A549 (cell line): ENCODE data around the gene ARHGAP40. TPM values are rescaled to one million over a fixed set of nuclear protein-coding genes. Genes with fewer than 3 reads are reported as not detected.

Experiments used
- ATAC-seq, 2 experiments: fragments of 200-7000 bp in 1 of 2; fragments of >200 bp in 1 of 2; cut with Nextera tagmentation in 1 of 2; cut with Tn5 transposase in 1 of 2; 3 replicates each; pipeline versions ENCODE4 v1.8.0 to v1.9.1; 2018 to 2020; ENCODE audit warnings: mild to moderate bottlenecking in 1 of 2, moderate library complexity in 1 of 2
- CTCF ChIA-PET: fragments of 300-600 bp; sonication (Branson Sonifier 250); formaldehyde crosslinking; extraction: SDS; loops from one replicate; lab custom pipeline; 2021; ENCODE audit warnings: antibody characterized with exemption, inconsistent platforms; lab: Yijun Ruan, JAX
- POLR2A ChIA-PET: fragments of 350-600 bp; formaldehyde crosslinking; extraction: SDS; loops from one replicate; lab custom pipeline; 2021; ENCODE audit warnings: antibody characterized with exemption, inconsistent platforms; lab: Yijun Ruan, JAX
- DNase-seq, 2 experiments: peaks; one replicate each; pipeline versions ENCODE4 v3.0.0 to v3.0.0-alpha.2; 2011 to 2016; ENCODE audit warnings: low read depth in 1 of 2, low spot score in 1 of 2
- FAIRE-seq: peaks from 2 replicates; lab custom pipeline; 2011; peaks lifted over from hg19 to GRCh38; lab: Jason Lieb, UNC
- H3K27ac ChIP-seq, 2 experiments: fragments of >200 bp; sonication (Bioruptor Twin); formaldehyde crosslinking; 3 replicates each; pipeline ENCODE4 v1.5.1; 2016 to 2017
- H3K4me1 ChIP-seq: fragments of >200 bp; sonication (Bioruptor Twin); formaldehyde crosslinking; 3 replicates; pipeline ENCODE4 v1.6.1; 2016
- H3K4me2 ChIP-seq: fragments of >200 bp; sonication (Bioruptor Twin); formaldehyde crosslinking; 3 replicates; pipeline ENCODE4 v1.6.1; 2016
- H3K4me3 ChIP-seq: fragments of >200 bp; sonication (Bioruptor Twin); formaldehyde crosslinking; 3 replicates; pipeline ENCODE4 v1.5.1; 2016
- H3K9me3 ChIP-seq: fragments of >200 bp; sonication (Bioruptor Twin); formaldehyde crosslinking; 3 replicates; pipeline ENCODE4 v1.6.1; 2016
- CBX8 ChIP-seq: fragments of 200-600 bp; sonication (generic); IDR thresholded peaks from 2 replicates; pipeline ENCODE4 v1.6.1; 2016
- CEBPB ChIP-seq, 2 experiments: fragments of >200 bp in 1 of 2; sonication (Bioruptor Twin) in 1 of 2; formaldehyde crosslinking in 1 of 2; IDR thresholded peaks; 2 replicates each; pipeline ENCODE4 v1.6.1; 2012 to 2016
- CHD4 ChIP-seq: fragments of 200-600 bp; sonication (generic); IDR thresholded peaks from 2 replicates; pipeline ENCODE4 v1.6.1; 2016; ENCODE audit warnings: antibody characterized with exemption, mild to moderate bottlenecking, borderline replicate concordance
- CTCF ChIP-seq: fragments of >200 bp; sonication (Bioruptor Twin); formaldehyde crosslinking; IDR thresholded peaks from 3 replicates; pipeline ENCODE4 v1.5.1; 2016
- EHMT2 ChIP-seq: fragments of 200-600 bp; sonication (generic); IDR thresholded peaks from 2 replicates; pipeline ENCODE4 v1.6.1; 2016; ENCODE audit warnings: antibody characterized with exemption, low read depth, mild to moderate bottlenecking, moderate library complexity
- ELK1 ChIP-seq: fragments of 150-350 bp; IDR thresholded peaks from 2 replicates; pipeline ENCODE4 v1.6.1; 2014; ENCODE audit warnings: low read depth, mild to moderate bottlenecking, low read length
- EP300 ChIP-seq, 2 experiments: fragments of >200 bp; sonication (Bioruptor Twin); formaldehyde crosslinking; IDR thresholded peaks; 2 replicates in 1 of 2; 3 replicates in 1 of 2; pipeline ENCODE4 v1.6.1; 2016 to 2017
- GATA3 ChIP-seq: IDR thresholded peaks from 2 replicates; pipeline ENCODE4 v1.6.1; 2012; ENCODE audit warnings: borderline replicate concordance
- HDAC2 ChIP-seq: fragments of 200-600 bp; sonication (generic); IDR thresholded peaks from 2 replicates; pipeline ENCODE4 v1.6.1; 2016
- HEYL ChIP-seq: fragments of 250-450 bp; sonication (Bioruptor Pico); IDR thresholded peaks from 2 replicates; pipeline ENCODE4 v1.8.0; 2021; ENCODE audit warnings: mild to moderate bottlenecking, moderate library complexity
- HOXB13 ChIP-seq: fragments of 250-450 bp; sonication (Bioruptor Pico); IDR thresholded peaks from 2 replicates; pipeline ENCODE4 v1.5.0; 2020; ENCODE audit warnings: low read depth, mild to moderate bottlenecking, moderate library complexity
- HOXB5 ChIP-seq: fragments of 250-450 bp; sonication (Bioruptor Pico); IDR thresholded peaks from 2 replicates; pipeline ENCODE4 v1.5.0; 2020; ENCODE audit warnings: mild to moderate bottlenecking, moderate library complexity
- JUN ChIP-seq, 2 experiments: fragments of >200 bp; sonication (Bioruptor Twin); formaldehyde crosslinking; IDR thresholded peaks; 2 replicates in 1 of 2; 3 replicates in 1 of 2; pipeline ENCODE4 v1.6.1; 2016 to 2017
- MAZ ChIP-seq: fragments of 150-350 bp; IDR thresholded peaks from 2 replicates; pipeline ENCODE4 v1.6.1; 2014; ENCODE audit warnings: antibody characterized with exemption, low read depth, low read length, borderline replicate concordance
- NPAS2 ChIP-seq: fragments of 250-450 bp; sonication (Bioruptor Pico); IDR thresholded peaks from 2 replicates; pipeline ENCODE4 v1.8.0; 2022; ENCODE audit warnings: mild to moderate bottlenecking, moderate library complexity, borderline replicate concordance
- NR3C1 ChIP-seq: fragments of >200 bp; sonication (Bioruptor Twin); formaldehyde crosslinking; IDR thresholded peaks from 3 replicates; pipeline ENCODE4 v1.6.1; 2017
- PBX3 ChIP-seq: IDR thresholded peaks from 2 replicates; pipeline ENCODE4 v1.6.1; 2012
- POLR2A ChIP-seq: IDR thresholded peaks from 2 replicates; pipeline ENCODE4 v1.6.1; 2012; ENCODE audit warnings: mild to moderate bottlenecking, low read length
- RAD21 ChIP-seq, 2 experiments: fragments of >200 bp in 1 of 2; sonication (Bioruptor Twin) in 1 of 2; formaldehyde crosslinking in 1 of 2; IDR thresholded peaks in 1 of 2; conservative IDR thresholded peaks in 1 of 2; 2 replicates in 1 of 2; 3 replicates in 1 of 2; pipeline ENCODE4 v1.6.1; 2012 to 2018; ENCODE audit warnings: inconsistent platforms in 1 of 2
- RNF2 ChIP-seq: fragments of 200-600 bp; sonication (generic); IDR thresholded peaks from 2 replicates; pipeline ENCODE4 v1.6.1; 2016; ENCODE audit warnings: low read depth, mild to moderate bottlenecking, antibody characterized with exemption, moderate library complexity, borderline replicate concordance
- TP53 ChIP-seq: fragments of 250-450 bp; sonication (Bioruptor Pico); IDR thresholded peaks from 2 replicates; pipeline ENCODE4 v1.5.0; 2021; ENCODE audit warnings: mild to moderate bottlenecking, moderate library complexity
- USF2 ChIP-seq: fragments of 450-650 bp; IDR thresholded peaks from 2 replicates; pipeline ENCODE4 v1.6.1; 2014; ENCODE audit warnings: antibody characterized with exemption
- WGBS: methylation state at CpG from one replicate; pipeline ENCODE4 v1.1.6; 2017; ENCODE audit errors: missing lambda C conversion rate; 5-methylcytosine and 5-hydroxymethylcytosine counted together
- polyA plus RNA-seq, 4 experiments: library from polyadenylated mRNA; depleted of rRNA in 3 of 4; stranded (reverse); fragments of >200 nt; fragmentation: RNase III in 1 of 4; extraction: RNeasy Plus Mini Kit Qiagen cat#74134 plus additional on column Dnase treatment in 1 of 4; gene quantifications; 2 replicates in 3 of 4; 3 replicates in 1 of 4; pipeline ENCODE4 v1.2.3, GENCODE V29; 2011 to 2017
- TF ChIP-seq, protein P1 (sequence below): fragments of >200 bp; sonication (Bioruptor Twin); formaldehyde crosslinking; IDR thresholded peaks from 3 replicates; pipeline ENCODE4 v1.6.1; 2016
- TF ChIP-seq, protein P2 (sequence below): fragments of 200-600 bp; sonication (generic); IDR thresholded peaks from 2 replicates; pipeline ENCODE4 v1.6.1; 2016; ENCODE audit warnings: antibody characterized with exemption, mild to moderate bottlenecking, moderate library complexity

ARHGAP40 gene
- polyA plus RNA-seq, 2 of the 4 experiments (the other 2 are of a cell fraction) = not detected

DNA sequence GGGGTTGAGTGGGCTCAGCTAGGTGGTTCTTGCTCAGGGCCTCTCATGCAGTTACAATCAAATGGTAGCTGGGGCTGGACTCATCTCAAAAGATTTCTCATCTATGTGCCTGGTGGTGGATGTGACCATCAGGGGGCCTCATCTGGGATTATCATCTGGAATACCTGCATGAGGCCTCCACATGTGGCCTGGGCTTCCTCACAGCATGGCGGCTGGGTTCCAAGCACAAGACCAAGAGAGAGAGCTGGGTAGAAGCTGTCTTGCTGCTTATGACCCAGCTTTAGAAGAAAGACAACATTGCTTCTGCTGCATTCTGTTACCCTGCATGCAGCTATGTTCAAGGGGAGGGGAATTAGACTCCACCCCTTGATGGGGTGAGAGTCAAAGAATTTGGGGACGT lies 22.5 kb downstream of the ARHGAP40 start:
- TF ChIP-seq POLR2A (no peak), GATA3 (no peak), NPAS2 (no peak), HOXB13 (CRISPR knock-in tag) (no peak), EP300 (IDR thresholded peaks at IDR 0.05) (no peak), HEYL (CRISPR knock-in tag) (no peak), CBX8 (no peak), TP53 (CRISPR knock-in tag) (no peak), ELK1 (no peak), PBX3 (no peak), CEBPB (IDR thresholded peaks at IDR 0.05) (no peak), NR3C1 (no peak), CTCF (no peak), USF2 (no peak)
- TF ChIP-seq, protein P1, sequence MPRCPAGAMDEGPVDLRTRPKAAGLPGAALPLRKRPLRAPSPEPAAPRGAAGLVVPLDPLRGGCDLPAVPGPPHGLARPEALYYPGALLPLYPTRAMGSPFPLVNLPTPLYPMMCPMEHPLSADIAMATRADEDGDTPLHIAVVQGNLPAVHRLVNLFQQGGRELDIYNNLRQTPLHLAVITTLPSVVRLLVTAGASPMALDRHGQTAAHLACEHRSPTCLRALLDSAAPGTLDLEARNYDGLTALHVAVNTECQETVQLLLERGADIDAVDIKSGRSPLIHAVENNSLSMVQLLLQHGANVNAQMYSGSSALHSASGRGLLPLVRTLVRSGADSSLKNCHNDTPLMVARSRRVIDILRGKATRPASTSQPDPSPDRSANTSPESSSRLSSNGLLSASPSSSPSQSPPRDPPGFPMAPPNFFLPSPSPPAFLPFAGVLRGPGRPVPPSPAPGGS = no peak
- TF ChIP-seq, protein P2, sequence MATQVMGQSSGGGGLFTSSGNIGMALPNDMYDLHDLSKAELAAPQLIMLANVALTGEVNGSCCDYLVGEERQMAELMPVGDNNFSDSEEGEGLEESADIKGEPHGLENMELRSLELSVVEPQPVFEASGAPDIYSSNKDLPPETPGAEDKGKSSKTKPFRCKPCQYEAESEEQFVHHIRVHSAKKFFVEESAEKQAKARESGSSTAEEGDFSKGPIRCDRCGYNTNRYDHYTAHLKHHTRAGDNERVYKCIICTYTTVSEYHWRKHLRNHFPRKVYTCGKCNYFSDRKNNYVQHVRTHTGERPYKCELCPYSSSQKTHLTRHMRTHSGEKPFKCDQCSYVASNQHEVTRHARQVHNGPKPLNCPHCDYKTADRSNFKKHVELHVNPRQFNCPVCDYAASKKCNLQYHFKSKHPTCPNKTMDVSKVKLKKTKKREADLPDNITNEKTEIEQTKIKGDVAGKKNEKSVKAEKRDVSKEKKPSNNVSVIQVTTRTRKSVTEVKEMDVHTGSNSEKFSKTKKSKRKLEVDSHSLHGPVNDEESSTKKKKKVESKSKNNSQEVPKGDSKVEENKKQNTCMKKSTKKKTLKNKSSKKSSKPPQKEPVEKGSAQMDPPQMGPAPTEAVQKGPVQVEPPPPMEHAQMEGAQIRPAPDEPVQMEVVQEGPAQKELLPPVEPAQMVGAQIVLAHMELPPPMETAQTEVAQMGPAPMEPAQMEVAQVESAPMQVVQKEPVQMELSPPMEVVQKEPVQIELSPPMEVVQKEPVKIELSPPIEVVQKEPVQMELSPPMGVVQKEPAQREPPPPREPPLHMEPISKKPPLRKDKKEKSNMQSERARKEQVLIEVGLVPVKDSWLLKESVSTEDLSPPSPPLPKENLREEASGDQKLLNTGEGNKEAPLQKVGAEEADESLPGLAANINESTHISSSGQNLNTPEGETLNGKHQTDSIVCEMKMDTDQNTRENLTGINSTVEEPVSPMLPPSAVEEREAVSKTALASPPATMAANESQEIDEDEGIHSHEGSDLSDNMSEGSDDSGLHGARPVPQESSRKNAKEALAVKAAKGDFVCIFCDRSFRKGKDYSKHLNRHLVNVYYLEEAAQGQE = no peak
- 73% methylated on average over 2 of the region's 2 CpGs for WGBS
- CTCF ChIA-PET = interaction anchor here (0.6 to 4.6 kb wide), 6 partner anchors 10 to 269 kb away, joined by 3 to 21 read pairs (median 3); no protein-coding TSS in a partner anchor
- peak in 1 of 2 experiments; percentile 24 for DNase-seq
- no peak overlapping the region for H3K27ac ChIP-seq
- FAIRE-seq = no peak
- no peak overlapping the region for H3K4me2 ChIP-seq
- no peak for ATAC-seq
- H3K4me3 ChIP-seq = no peak overlapping the region
- 0 out of 3 replicates have a peak, but pooled peaks cover 3% of the 10 kb centered on the region for H3K4me1 ChIP-seq
- no peaks in the 10 kb centered on the region for H3K9me3 ChIP-seq
- POLR2A ChIA-PET = no interaction called here

GRCh38 chr20:38625896-38626295 lies 24.3 kb downstream of the ARHGAP40 start:
- POLR2A ChIA-PET = no interaction called here
- TF ChIP-seq RNF2 (no peak), CHD4 (no peak), RAD21 (conservative IDR thresholded peaks at IDR 0.05 in 1 of 2, IDR thresholded peaks at IDR 0.05 in 1 of 2) (no peak), HOXB5 (CRISPR knock-in tag) (no peak), JUN (IDR thresholded peaks at IDR 0.05) (no peak), NPAS2 (no peak), EHMT2 (no peak), MAZ (no peak), HDAC2 (no peak)
- H3K4me3 ChIP-seq = no peak overlapping the region
- FAIRE-seq (no peak), ATAC-seq (no peak), DNase-seq (no peak)
- H3K4me1 ChIP-seq = peaks cover 8% of the 10 kb centered on the region; the same call in 1 of the 3 replicates
- CTCF ChIA-PET = interaction anchor here (1.4 kb wide), 1 partner anchor 11 kb away, joined by 3 read pairs; no protein-coding TSS in a partner anchor
- H3K9me3 ChIP-seq = no peaks in the 10 kb centered on the region
- no peak overlapping the region for H3K27ac ChIP-seq
- H3K4me2 ChIP-seq = no peak overlapping the region
